Forelimb muscle (tissue), 1 donor: ENCODE results near the gene CMTM4. TPM values are rescaled to one million over a fixed set of nuclear protein-coding genes. Genes with fewer than 3 reads are reported as not detected.

Experiments used
- DNase-seq: peaks from one replicate; pipeline ENCODE4 v3.0.0-alpha.2; 2013; ENCODE audit warnings: low read depth
- polyA plus RNA-seq: library from polyadenylated mRNA; unstranded; fragments of 120-200 nt; gene quantifications from one replicate; pipeline ENCODE4 v1.2.1, GENCODE V29; 2013; ENCODE audit not compliant: insufficient read length

CMTM4 gene
- polyA plus RNA-seq, 1 donor = 8.8 TPM

DNA sequence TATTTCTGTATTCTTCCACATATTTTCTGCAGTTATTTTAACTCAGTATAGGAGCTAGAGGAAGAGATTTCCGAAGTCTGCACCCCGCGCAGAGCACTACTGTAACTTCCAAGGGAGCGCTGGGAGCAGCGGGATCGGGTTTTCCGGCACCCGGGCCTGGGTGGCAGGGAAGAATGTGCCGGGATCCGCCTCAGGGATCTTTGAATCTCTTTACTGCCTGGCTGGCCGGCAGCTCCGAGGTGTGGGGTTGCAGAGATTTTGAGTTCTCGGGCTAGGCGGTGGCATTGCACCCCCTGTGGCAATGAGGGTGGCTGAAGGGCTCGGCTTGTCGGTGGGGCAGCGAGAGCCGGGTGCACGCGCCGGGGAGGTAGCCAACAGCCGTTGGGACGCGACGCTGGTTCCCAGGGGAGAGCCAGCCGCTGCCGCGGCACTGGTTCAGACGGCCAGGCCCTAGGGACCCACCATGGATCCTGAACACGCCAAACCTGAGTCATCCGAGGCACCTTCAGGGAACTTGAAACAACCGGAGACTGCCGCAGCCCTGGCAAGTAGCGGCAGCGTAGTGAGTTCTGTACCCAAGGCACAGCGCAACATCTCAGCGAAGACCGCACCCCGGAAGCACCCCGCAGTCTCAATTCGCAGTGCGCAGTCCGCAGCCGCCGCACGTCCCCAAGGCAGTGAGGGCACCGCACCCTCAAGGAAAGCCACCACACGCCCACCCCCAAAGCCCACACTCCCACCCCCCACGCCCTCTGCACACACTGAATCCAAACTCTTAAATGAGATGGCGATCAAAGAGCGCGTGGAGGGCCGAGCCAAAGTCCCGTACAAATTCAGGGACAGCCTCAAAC lies 130.3 kb downstream of the CMTM4 start, which contains the start of gene CMTM1:
CMTM1 (plus strand) TSS at position 389 of the 851 bp plus-strand sequence; CDS start at position 464, 75 bp downstream.
- no peak for DNase-seq

Other genes starting within 250 kb of the CMTM4 start
- 14.9 TPM for gene TK2, start 146.6 kb downstream of the CMTM4 start, polyA plus RNA-seq
- 26.0 TPM for gene CKLF, start 144.2 kb downstream of the CMTM4 start, polyA plus RNA-seq
- 7.3 TPM for gene CMTM1, start 130.3 kb downstream of the CMTM4 start, polyA plus RNA-seq
- gene CMTM2, start 117.3 kb downstream of the CMTM4 start, polyA plus RNA-seq = 0.30 TPM
- 57.2 TPM for gene CMTM3, start 92.0 kb downstream of the CMTM4 start, polyA plus RNA-seq
- 84.0 TPM for gene DYNC1LI2, start 54.9 kb upstream of the CMTM4 start, polyA plus RNA-seq
- not detected for gene TERB1, start 104.8 kb upstream of the CMTM4 start, polyA plus RNA-seq
- 42.4 TPM for gene NAE1, start 134.2 kb upstream of the CMTM4 start, polyA plus RNA-seq
- not detected for gene CA7, start 147.7 kb upstream of the CMTM4 start, polyA plus RNA-seq
- 3.3 TPM for gene PDP2, start 183.8 kb upstream of the CMTM4 start, polyA plus RNA-seq
- not detected for gene CDH16, start 222.1 kb upstream of the CMTM4 start, polyA plus RNA-seq
- gene RRAD, start 228.8 kb upstream of the CMTM4 start, polyA plus RNA-seq = 4.9 TPM
- 89.6 TPM for gene CIAO2B, start 237.7 kb upstream of the CMTM4 start, polyA plus RNA-seq
- 26.3 TPM for gene CES2, start 238.8 kb upstream of the CMTM4 start, polyA plus RNA-seq